ENCODE results near the gene MYL12A.
"Not testable (repeated sequence)": the region's sequence is repeated elsewhere in the genome, so short reads cannot be mapped to it uniquely, and the experiment has no call there.

MYL12A gene

DNA sequence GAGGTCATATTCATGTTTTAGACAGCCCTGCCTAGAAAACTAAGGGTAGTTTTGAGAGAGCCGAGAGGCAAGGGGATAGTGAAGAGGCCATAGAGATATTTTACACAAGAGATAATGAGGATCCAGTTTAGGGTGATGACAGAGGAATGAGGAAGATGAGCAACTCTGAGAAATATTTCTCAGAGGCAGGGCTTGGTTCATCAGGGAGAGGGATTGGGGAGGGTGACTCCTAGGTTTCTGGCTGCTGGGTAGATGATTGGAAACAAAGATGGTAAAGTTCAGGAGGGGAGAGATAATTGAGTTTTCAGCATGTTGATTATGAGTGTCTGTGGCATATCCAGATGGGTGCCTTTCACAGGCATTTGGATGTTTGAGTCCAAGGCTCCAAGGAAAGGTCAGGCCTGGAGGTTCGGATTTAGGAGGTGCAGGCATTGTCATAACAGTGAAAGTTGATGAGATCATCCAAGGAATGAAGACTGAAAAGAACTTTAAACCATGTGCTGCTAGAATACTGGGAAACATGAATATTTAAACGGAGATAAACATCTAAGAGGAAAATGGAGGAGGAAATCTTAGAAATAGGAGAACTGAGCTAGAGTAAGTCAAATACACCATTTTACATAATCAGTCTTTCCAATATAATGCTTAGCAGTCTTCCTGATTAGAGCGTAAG is 21.8 kb downstream of the MYL12A start:
- in situ Hi-C loops (cut with MboI; ENCODE audit: low sequenced_read_pairs, unreplicated experiment), result no loop called here
- TF ChIP-seq CTCF (IDR thresholded peaks at IDR 0.05; ENCODE audit: borderline replicate concordance, control extremely low read depth, extremely low read depth, insufficient read depth, missing control alignments), result no peak
- DNase-seq (ENCODE audit: low spot score), result no peak

GRCh38 chr18:3269914-3270299 is 22.3 kb downstream of the MYL12A start:
- in situ Hi-C loops (cut with MboI; ENCODE audit: low sequenced_read_pairs, unreplicated experiment), result no loop called here
- no peak for DNase-seq (ENCODE audit: low spot score)
- no peak for TF ChIP-seq CTCF (IDR thresholded peaks at IDR 0.05; ENCODE audit: borderline replicate concordance, control extremely low read depth, extremely low read depth, insufficient read depth, missing control alignments)

DNA sequence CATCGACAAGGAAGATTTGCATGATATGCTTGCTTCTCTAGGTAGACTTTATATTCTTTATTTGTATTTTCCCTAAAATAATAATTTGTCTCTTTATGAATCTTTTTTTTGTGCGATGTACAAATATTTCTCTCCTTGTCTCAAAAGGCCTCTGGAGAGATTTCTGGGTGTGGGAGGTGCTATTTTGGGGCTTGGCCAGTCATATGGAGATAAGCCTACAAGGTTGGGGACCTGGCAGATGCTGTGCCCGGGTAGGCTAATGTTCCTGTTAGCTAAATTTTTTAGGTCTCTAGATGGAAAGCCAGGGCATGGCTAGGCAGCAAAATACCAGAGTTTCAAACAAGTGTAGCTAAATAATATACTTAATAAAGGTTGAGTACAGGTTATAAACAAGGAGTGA is 25.4 kb downstream of the MYL12A start:
- in situ Hi-C loops (cut with MboI; ENCODE audit: low sequenced_read_pairs, unreplicated experiment), result no loop called here
- TF ChIP-seq CTCF (IDR thresholded peaks at IDR 0.05; ENCODE audit: borderline replicate concordance, control extremely low read depth, extremely low read depth, insufficient read depth, missing control alignments), result no peak
- no peak for DNase-seq (ENCODE audit: low spot score)

DNA sequence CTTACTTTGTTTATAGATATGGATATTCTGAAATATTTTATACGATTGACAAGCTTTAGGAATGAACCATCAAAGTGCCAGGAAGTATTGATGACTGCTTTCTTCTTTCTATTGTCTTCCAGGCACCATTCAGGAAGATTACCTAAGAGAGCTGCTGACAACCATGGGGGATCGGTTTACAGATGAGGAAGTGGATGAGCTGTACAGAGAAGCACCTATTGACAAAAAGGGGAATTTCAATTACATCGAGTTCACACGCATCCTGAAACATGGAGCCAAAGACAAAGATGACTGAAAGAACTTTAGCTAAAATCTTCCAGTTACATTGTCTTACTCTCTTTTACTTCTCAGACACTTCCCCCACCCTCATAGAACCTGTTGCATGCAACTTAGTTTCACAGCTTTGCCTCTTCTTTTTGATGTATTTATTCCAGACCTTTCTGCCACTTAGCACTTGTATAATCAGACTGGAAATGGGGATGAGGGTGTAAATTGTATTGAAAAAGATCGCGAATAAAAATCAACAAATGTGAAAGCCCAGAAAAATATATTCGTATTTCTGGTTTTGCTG is 30.1 kb downstream of the MYL12A start:
- in situ Hi-C loops (cut with MboI; ENCODE audit: low sequenced_read_pairs, unreplicated experiment), result loop anchor here (25.0 kb wide), 1 partner anchor 710 kb away; no protein-coding TSS in a partner anchor
- not testable (repeated sequence) for DNase-seq (ENCODE audit: low spot score)

GRCh38 chr18:3279201-3280185 is 31.9 kb downstream of the MYL12A start:
- in situ Hi-C loops (cut with MboI; ENCODE audit: low sequenced_read_pairs, unreplicated experiment), result loop anchor here (10.0 to 25.0 kb wide), 2 partner anchors 315 to 708 kb away; no protein-coding TSS in a partner anchor
- no peak for TF ChIP-seq CTCF (IDR thresholded peaks at IDR 0.05; ENCODE audit: borderline replicate concordance, control extremely low read depth, extremely low read depth, insufficient read depth, missing control alignments)
- DNase-seq (ENCODE audit: low spot score), result peak; percentile 54

DNA sequence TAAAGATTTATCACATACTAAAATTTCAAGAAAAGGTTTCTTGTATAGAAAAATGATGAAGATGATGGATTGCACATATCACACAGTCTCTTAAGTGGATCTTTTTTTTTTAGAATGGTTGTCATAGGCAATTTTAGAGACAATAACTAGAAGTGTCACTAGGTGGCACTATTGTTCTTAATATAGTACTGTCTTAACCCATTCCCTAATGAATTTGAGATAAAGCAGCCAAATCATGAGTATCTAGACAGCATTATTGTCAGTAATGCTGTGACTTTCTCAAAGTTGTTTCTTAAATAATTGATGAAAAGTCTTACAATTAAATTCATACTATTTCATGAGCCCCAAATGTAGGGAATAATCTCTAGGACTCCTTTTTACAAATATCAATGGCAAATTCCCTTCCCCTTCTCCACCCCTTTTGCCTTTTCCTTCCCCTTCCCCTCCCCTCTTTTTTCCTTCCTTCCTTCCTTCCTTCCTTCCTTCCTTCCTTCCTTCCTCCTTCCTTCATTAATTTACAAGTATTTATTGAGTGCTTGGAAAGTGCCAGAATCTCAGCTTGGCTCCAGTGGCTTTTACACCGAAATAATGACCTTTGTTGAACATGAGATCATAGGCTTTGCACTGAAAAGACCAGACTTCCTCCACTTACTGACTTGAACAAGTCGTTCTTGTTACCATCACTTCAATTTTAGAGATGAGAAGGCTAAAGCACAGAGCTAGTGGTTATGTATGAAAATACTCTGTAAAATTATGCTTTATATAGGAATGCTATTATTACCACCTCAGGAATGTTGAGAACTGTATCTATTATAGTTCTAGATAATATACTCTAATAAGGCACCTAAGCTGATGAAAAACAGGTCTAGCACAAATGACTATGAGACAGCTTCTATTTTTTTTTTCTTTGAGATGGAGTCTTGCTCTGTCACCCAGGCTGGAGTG is 34.1 kb downstream of the MYL12A start:
- peak; percentile 62 for DNase-seq (ENCODE audit: low spot score)
- TF ChIP-seq CTCF (IDR thresholded peaks at IDR 0.05; ENCODE audit: borderline replicate concordance, control extremely low read depth, extremely low read depth, insufficient read depth, missing control alignments), result peak; percentile 48
- in situ Hi-C loops (cut with MboI; ENCODE audit: low sequenced_read_pairs, unreplicated experiment), result loop anchor here (10.0 to 25.0 kb wide), 2 partner anchors 313 to 706 kb away; no protein-coding TSS in a partner anchor
